Neural progenitor cell (in vitro differentiated cells): Measurements from ENCODE around the gene MICA. TPM values are rescaled to one million over a fixed set of nuclear protein-coding genes. Genes with fewer than 3 reads are reported as not detected.
"Not testable (repeated sequence)": the region's sequence is repeated elsewhere in the genome, so short reads cannot be mapped to it uniquely, and the experiment has no call there.

Experiments
- DNase-seq: peaks from one replicate; pipeline ENCODE4 v3.0.0-alpha.2; 2016; ENCODE audit warnings: low spot score
- H2AFZ ChIP-seq: fragments of 200-600 bp; sonication (generic); replicated peaks from 2 replicates; pipeline ENCODE4 v1.6.1; 2016; ENCODE audit warnings: antibody characterized with exemption
- H3F3A ChIP-seq: fragments of 200-600 bp; sonication (generic); 2 replicates; pipeline ENCODE4 v1.6.1; 2016; ENCODE audit warnings: antibody characterized with exemption, low read depth
- H3K27ac ChIP-seq: fragments of 200-600 bp; sonication (generic); 2 replicates; pipeline ENCODE4 v1.5.1; 2016; ENCODE audit warnings: mild to moderate bottlenecking
- H3K27me3 ChIP-seq: fragments of 200-600 bp; sonication (generic); 2 replicates; pipeline ENCODE4 v1.6.1; 2016; ENCODE audit warnings: mild to moderate bottlenecking, moderate library complexity
- H3K36me3 ChIP-seq: fragments of 200-600 bp; sonication (generic); 2 replicates; pipeline ENCODE4 v1.5.1; 2016
- H3K4me1 ChIP-seq: fragments of 200-600 bp; sonication (generic); 2 replicates; pipeline ENCODE4 v1.6.1; 2016; ENCODE audit warnings: mixed run types
- H3K4me2 ChIP-seq: fragments of 200-600 bp; sonication (generic); 2 replicates; pipeline ENCODE4 v1.6.1; 2016
- H3K4me3 ChIP-seq: fragments of 200-600 bp; sonication (generic); 2 replicates; pipeline ENCODE4 v1.5.1; 2016
- H3K79me2 ChIP-seq: fragments of 200-600 bp; sonication (generic); 2 replicates; pipeline ENCODE4 v1.6.1; 2016; ENCODE audit warnings: low read depth
- H3K9ac ChIP-seq: fragments of 200-600 bp; sonication (generic); 2 replicates; pipeline ENCODE4 v1.6.1; 2016
- H3K9me3 ChIP-seq: fragments of 200-600 bp; sonication (generic); 2 replicates; pipeline ENCODE4 v1.5.1; 2016; ENCODE audit warnings: low read depth
- H4K20me1 ChIP-seq: fragments of 200-600 bp; sonication (generic); 2 replicates; pipeline ENCODE4 v1.6.1; 2016; ENCODE audit warnings: low read depth
- H3K27ac Mint-ChIP-seq: 3 replicates; pipeline ENCODE4 v1.8.0; 2021; ENCODE audit warnings: mixed read lengths
- H3K27me3 Mint-ChIP-seq: 2 replicates; pipeline ENCODE4 v1.8.0; 2022; ENCODE audit warnings: low read depth, mild to moderate bottlenecking, inconsistent platforms, moderate library complexity, mixed read lengths; ENCODE audit not compliant: insufficient read depth
- H3K36me3 Mint-ChIP-seq: 3 replicates; pipeline ENCODE4 v1.8.0; 2021; ENCODE audit warnings: mixed read lengths
- H3K4me1 Mint-ChIP-seq: 3 replicates; pipeline ENCODE4 v1.8.0; 2021; ENCODE audit warnings: mixed read lengths
- H3K4me3 Mint-ChIP-seq: 3 replicates; pipeline ENCODE4 v1.8.0; 2021; ENCODE audit warnings: mild to moderate bottlenecking, moderate library complexity, mixed read lengths
- H3K9me3 Mint-ChIP-seq: 3 replicates; pipeline ENCODE4 v1.8.0; 2020; ENCODE audit warnings: mixed read lengths
- EZH2 ChIP-seq: fragments of 200-600 bp; sonication (generic); IDR thresholded peaks from 2 replicates; pipeline ENCODE4 v1.6.1; 2017; ENCODE audit warnings: antibody characterized with exemption, mild to moderate bottlenecking, moderate library complexity
- EZH2phosphoT487 ChIP-seq: fragments of 200-600 bp; sonication (generic); IDR thresholded peaks from 2 replicates; pipeline ENCODE4 v1.6.1; 2017; ENCODE audit warnings: antibody characterized with exemption
- total RNA-seq: library from RNA; depleted of rRNA; stranded (reverse); fragments of >200 nt; gene quantifications from 2 replicates; pipeline ENCODE4 v1.2.3, GENCODE V29; 2015; ENCODE audit warnings: low replicate concordance
- TF ChIP-seq, protein P1 (sequence below): fragments of 200-600 bp; sonication (generic); IDR thresholded peaks from 2 replicates; pipeline ENCODE4 v1.5.1; 2017; ENCODE audit warnings: antibody characterized with exemption, mild to moderate bottlenecking

The MICA gene
- total RNA-seq, 1 donor from 2014 or later = 15.0 TPM

DNA sequence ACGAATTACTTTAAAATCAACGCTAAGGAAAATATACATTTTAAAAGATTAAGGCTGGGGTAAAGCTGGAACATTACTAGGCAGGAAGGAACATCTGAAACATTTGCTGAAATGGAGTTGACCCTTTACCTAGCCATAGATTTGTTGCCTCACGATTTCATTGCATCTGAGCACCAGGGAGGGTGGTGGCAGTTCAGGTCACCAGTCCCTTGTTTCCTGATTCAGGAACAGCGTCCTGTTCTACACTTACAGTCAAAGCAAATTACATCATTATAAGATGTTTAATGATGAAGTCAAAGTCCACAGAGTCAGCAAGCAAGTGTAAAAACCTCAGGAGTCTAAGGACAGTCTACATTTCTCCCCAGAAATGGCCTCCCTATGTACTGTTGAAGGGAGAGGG, 9.0 kb upstream of the MICA start:
- H3K27ac Mint-ChIP-seq = no peak overlapping the region
- H3K27me3 ChIP-seq = no peaks in the 10 kb centered on the region
- no peaks in the 10 kb centered on the region for H3K79me2 ChIP-seq
- no peak overlapping the region for H3K4me2 ChIP-seq
- H3K9ac ChIP-seq = no peak overlapping the region
- H3K9me3 Mint-ChIP-seq = peaks cover 4% of the 10 kb centered on the region
- H3K27me3 Mint-ChIP-seq = peaks cover 13% of the 10 kb centered on the region
- TF ChIP-seq EZH2phosphoT487 (no peak), EZH2 (no peak)
- TF ChIP-seq, protein P1, sequence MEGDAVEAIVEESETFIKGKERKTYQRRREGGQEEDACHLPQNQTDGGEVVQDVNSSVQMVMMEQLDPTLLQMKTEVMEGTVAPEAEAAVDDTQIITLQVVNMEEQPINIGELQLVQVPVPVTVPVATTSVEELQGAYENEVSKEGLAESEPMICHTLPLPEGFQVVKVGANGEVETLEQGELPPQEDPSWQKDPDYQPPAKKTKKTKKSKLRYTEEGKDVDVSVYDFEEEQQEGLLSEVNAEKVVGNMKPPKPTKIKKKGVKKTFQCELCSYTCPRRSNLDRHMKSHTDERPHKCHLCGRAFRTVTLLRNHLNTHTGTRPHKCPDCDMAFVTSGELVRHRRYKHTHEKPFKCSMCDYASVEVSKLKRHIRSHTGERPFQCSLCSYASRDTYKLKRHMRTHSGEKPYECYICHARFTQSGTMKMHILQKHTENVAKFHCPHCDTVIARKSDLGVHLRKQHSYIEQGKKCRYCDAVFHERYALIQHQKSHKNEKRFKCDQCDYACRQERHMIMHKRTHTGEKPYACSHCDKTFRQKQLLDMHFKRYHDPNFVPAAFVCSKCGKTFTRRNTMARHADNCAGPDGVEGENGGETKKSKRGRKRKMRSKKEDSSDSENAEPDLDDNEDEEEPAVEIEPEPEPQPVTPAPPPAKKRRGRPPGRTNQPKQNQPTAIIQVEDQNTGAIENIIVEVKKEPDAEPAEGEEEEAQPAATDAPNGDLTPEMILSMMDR = no peak
- H3F3A ChIP-seq = peaks cover 19% of the 10 kb centered on the region
- H2AFZ ChIP-seq = no peak overlapping the region
- H3K36me3 Mint-ChIP-seq = no peaks in the 10 kb centered on the region
- H3K27ac ChIP-seq = no peak overlapping the region
- H3K4me1 ChIP-seq = peaks cover 11% of the 10 kb centered on the region
- peaks cover 14% of the 10 kb centered on the region for H3K4me1 Mint-ChIP-seq
- no peak for DNase-seq
- H3K4me3 ChIP-seq = no peak overlapping the region
- H4K20me1 ChIP-seq = no peaks in the 10 kb centered on the region
- no peak overlapping the region for H3K4me3 Mint-ChIP-seq
- H3K36me3 ChIP-seq = no peaks in the 10 kb centered on the region
- no peaks in the 10 kb centered on the region for H3K9me3 ChIP-seq

DNA sequence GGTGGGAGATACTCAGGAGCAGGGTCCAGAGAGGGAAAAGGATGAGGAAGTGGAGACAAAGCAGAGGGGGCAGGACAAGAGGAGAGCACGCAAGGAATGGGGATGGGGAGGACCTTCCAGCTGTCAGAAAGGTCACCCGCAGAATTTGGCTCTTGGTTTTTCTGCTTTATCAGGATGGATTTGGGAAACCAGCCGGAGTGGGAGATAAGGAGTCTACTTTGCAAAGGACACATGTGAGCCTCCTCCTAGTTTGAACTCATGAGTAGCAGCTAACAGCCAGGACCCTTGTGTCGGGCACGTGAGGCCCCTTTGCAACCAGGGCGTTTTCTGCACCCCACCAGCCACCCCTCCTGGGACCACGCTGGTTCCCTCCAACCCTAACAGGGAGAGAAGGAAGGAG, 7.6 kb upstream of the MICA start:
- H3K4me1 Mint-ChIP-seq = peaks cover 16% of the 10 kb centered on the region
- peaks cover 20% of the 10 kb centered on the region for H3K27me3 Mint-ChIP-seq
- Histone ChIP-seq H4K20me1 (no peaks in the 10 kb centered on the region), H3K27ac (no peak overlapping the region), H3K9ac (no peak overlapping the region), H3K4me2 (no peak overlapping the region), H3K36me3 (no peaks in the 10 kb centered on the region), H3K4me1 (peaks cover 11% of the 10 kb centered on the region), H2AFZ (no peak overlapping the region), H3K9me3 (no peaks in the 10 kb centered on the region), H3F3A (peaks cover 27% of the 10 kb centered on the region), H3K79me2 (no peaks in the 10 kb centered on the region), H3K27me3 (peaks cover 13% of the 10 kb centered on the region), H3K4me3 (no peak overlapping the region)
- no peak for DNase-seq
- H3K4me3 Mint-ChIP-seq = no peak overlapping the region
- H3K9me3 Mint-ChIP-seq = peaks cover 3% of the 10 kb centered on the region
- TF ChIP-seq, protein P1 = no peak
- no peak for TF ChIP-seq EZH2
- no peak for TF ChIP-seq EZH2phosphoT487
- no peaks in the 10 kb centered on the region for H3K36me3 Mint-ChIP-seq
- H3K27ac Mint-ChIP-seq = peak overlapping the region; percentile 2

DNA sequence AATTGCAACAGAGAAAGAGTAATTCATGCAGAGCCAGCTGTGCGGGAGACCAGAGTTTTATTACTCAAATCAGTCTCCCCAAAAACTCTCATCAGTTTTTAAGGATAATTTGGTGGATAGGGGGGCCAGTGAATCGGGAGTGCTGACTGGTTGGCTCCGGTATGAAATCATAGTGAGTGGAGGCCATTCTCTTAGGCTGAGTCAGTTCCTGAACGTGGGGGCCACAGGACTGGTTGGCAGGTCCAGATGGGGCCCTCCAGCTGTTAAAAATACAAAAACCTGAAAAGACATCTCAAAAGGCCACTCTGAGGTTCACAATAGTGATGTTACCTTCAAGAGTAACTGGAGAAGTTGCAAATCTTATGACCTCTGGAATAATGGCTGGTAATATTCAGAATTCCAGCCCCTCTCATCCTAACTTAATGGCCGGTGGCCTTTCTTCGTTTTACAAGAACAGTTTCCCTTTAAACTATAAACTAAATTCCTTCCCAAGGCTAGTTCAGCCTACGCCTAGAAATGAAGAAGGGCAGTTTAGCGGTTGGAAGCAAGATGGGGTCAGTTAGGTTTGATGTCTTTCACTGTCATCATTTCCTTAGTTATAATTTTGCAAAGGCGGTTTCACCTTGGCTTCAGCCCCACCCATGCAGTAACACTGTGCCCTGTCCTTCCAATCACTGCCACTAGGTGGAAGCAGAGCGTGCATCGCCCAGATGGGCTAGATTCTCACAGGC, 6.8 kb upstream of the MICA start:
- H3K27ac Mint-ChIP-seq = no peak overlapping the region
- Histone ChIP-seq H3K4me1 (peaks cover 11% of the 10 kb centered on the region), H4K20me1 (no peaks in the 10 kb centered on the region), H3K36me3 (no peaks in the 10 kb centered on the region), H3K9me3 (no peaks in the 10 kb centered on the region), H3K27me3 (peaks cover 20% of the 10 kb centered on the region), H3K9ac (no peak overlapping the region), H3K4me3 (no peak overlapping the region), H3K79me2 (no peaks in the 10 kb centered on the region), H2AFZ (no peak overlapping the region), H3F3A (peaks cover 34% of the 10 kb centered on the region), H3K27ac (no peak overlapping the region), H3K4me2 (no peak overlapping the region)
- H3K4me1 Mint-ChIP-seq = peaks cover 16% of the 10 kb centered on the region
- peaks cover 28% of the 10 kb centered on the region for H3K27me3 Mint-ChIP-seq
- peak; percentile 78 for DNase-seq
- peak overlapping the region; percentile 28 for H3K4me3 Mint-ChIP-seq
- peaks cover 8% of the 10 kb centered on the region for H3K9me3 Mint-ChIP-seq
- TF ChIP-seq, protein P1 = peak; percentile 77
- no peak for TF ChIP-seq EZH2phosphoT487
- peaks cover 3% of the 10 kb centered on the region for H3K36me3 Mint-ChIP-seq

DNA sequence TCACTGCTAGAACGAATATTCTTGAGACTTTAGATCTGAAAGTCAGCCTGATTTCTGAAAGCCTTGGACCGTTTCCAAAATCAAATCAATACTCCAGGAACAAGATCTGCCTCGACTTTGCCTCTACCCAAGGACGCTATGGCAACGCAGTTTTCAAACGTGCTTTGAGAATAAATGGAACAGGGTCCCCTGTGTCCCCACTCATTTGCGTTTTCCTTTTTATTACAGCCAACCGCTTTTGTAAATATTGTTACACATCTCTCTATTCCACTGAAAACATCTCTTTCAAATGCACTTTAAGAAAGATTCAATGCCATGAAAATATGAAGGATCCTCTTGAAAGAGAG, 6.3 kb upstream of the MICA start:
- H3K27me3 Mint-ChIP-seq = peaks cover 29% of the 10 kb centered on the region
- not testable (repeated sequence) for H3K27ac Mint-ChIP-seq, H2AFZ ChIP-seq, DNase-seq, H3K4me2 ChIP-seq, H3K9me3 Mint-ChIP-seq, H3K36me3 ChIP-seq, H3K27ac ChIP-seq, H3K9me3 ChIP-seq, H3K79me2 ChIP-seq, H3K9ac ChIP-seq, H3K36me3 Mint-ChIP-seq, H3K4me3 ChIP-seq, H4K20me1 ChIP-seq, H3K4me3 Mint-ChIP-seq
- H3K27me3 ChIP-seq = peaks cover 26% of the 10 kb centered on the region
- H3K4me1 Mint-ChIP-seq = peaks cover 16% of the 10 kb centered on the region
- H3K4me1 ChIP-seq = peaks cover 11% of the 10 kb centered on the region
- H3F3A ChIP-seq = peaks cover 39% of the 10 kb centered on the region
